ENCODE measurements around the gene KIF23. TPM values are rescaled to one million over a fixed set of nuclear protein-coding genes. Genes with fewer than 3 reads are reported as not detected.
A peak's percentile ranks its signal among the peaks of the same experiment; 100 is the strongest.

KIF23 gene
- total RNA-seq, 1 donor from 2014 or later = 0.70 TPM

DNA sequence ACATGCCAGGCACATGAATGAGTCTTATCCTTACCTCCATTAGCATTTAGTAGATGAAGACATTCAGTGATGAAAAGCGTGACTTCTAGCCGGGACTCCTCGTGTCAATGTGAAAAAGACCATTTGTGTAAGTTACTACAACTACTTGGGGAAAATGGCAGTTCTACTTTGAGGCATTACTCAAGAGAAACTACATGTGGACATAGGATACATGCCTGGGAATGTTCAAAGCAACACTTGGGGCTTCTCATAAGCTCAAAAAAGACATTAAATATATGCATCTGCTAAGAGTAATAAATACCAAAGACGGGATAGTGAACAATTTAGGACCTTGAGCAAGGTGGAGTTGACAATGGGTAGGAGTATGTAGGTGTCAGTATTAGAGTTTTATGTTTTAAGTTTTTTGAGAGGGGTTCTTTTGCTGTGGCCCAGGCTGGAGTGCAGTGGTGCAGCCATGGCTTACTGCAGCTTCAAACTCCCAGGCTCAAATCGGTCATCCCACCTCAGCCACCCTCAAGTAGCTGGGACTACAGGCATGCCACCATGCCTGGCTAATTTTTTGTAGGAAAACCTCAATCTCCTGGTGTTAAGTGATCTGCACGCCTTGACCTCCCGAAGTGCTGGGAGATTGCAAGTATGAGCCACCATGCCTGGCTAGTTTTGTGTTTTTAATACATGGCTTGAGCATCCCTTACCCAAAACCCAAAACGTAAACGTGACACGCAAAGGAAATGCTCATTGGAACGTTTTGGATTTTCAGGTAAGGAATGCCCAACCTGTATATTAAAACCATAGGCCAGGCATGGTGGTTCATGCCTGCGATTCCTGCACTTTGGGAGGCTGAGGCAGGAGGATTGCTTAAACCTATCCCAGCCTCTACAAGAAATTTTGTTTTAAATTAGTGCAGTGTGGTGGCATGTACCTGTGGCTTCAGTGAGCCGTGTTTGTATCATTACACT is 42.3 kb downstream of the KIF23 start:
- ATAC-seq (ENCODE audit: poor library complexity) (no peak), DNase-seq (no peak)
- intact Hi-C loops (cut with DNase I) = no loop called here

DNA sequence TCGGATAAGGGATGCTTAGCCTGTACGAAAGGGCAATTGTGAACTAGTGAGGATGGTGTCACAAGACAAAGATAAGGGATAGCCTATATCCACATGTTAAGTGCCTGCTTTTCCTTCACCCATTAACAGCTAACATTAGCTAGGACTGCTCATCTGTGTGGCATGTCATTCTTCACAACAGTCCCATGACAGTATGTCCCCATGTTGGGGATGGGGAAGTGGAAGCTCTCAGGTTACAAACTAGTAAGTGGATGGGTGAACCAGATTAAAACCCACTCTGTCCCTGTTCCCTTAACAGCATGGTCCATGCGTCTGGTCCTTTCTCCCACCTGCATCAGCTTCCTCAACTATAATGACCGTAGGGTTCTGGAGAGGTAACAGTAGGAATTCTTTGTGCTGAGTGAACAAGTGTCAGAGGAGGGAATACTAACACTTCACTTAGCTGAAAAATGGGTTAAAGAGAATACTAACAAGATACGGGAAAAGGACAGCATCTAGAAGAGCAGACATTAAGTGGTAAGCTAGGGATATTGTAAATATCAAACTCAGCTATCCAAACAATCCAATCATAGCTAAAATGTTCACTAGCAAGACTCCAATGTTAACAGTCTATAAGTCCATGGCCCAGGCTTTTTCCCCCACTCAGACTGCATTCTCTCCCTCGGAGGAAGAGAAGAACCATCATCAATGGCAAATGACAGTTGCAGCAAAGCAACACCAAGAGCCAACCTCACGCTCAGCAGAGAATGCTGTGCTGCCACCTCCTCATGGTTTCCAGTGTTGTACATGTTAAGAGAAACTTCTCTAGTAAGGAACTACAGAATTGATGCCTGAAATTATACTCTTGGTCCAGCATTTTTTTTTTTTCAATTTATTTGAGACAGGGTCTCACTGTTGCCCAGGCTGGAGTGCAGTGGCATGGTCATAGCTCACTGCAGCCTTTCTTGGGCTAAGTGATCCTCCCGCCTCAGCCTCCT is 43.4 kb downstream of the KIF23 start:
- DNase-seq = peak; percentile 26
- ATAC-seq (ENCODE audit: poor library complexity) = no peak
- intact Hi-C loops (cut with DNase I) = no loop called here

DNA sequence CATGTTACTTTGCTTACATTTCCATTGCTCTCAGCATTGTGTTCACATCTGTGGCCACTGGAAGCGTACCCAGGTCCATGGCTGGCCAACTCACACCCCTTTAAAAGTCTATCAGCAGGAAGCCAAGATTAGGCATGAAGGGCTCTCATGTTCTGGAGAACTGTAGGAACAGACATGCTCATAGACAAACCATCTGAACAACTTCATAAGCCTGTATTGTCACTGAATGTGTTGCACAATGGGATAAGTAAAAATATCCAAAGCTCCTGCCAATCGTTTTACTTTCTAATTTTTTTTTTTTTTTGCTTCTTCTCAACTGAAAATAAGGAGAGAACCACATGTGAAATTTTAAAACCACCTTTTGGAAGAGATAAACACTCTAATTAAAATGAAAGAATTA is 44.9 kb downstream of the KIF23 start:
- ATAC-seq (ENCODE audit: poor library complexity) = no peak
- peak; percentile 13 for DNase-seq
- intact Hi-C loops (cut with DNase I) = no loop called here

DNA sequence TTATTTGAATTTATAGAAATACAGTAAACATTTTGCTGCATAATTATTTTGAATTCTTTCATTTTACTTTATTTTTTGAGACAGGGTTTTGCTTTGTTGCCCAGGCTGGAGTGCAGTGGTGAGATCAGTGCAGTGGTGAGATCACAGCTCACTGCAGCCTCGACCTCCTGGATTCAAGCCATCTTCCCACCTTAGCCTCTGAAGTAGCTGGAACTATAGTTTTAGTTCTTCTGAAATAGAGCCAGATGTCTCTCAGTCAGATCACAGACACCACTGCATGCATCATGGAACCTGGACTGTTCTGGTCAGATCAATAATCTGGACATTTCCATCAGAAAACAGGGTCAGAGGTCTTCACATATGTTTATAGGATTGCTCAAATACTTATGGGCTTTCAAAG is 46.3 kb downstream of the KIF23 start:
- ATAC-seq (ENCODE audit: poor library complexity) (no peak), DNase-seq (no peak)
- intact Hi-C loops (cut with DNase I) = no loop called here

DNA sequence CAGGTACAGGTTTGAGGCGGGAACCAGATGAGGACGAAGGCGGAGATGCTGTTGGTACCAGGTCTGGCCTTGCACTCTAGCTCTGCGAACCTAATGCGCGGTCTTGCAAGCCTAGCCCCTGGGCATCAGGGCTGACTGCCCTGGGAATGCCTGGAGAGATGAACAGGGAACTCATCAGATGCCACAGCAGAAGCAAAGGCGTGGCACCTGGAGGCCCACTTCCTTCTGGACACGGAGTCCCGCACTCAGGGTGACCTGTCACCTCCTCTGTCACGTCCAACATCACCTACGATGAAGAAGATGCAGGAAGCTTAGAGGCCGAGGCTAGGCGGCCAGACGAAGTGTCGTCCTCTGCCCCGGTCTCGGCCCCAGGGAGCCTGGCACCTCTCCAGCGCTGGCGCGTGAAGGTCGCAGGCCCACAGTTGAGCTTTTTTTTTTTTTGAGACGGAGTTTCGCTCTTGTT is 47.9 kb downstream of the KIF23 start:
- peak; percentile 72 for DNase-seq
- peak; percentile 14 for ATAC-seq (ENCODE audit: poor library complexity)
- intact Hi-C loops (cut with DNase I) = no loop called here

DNA sequence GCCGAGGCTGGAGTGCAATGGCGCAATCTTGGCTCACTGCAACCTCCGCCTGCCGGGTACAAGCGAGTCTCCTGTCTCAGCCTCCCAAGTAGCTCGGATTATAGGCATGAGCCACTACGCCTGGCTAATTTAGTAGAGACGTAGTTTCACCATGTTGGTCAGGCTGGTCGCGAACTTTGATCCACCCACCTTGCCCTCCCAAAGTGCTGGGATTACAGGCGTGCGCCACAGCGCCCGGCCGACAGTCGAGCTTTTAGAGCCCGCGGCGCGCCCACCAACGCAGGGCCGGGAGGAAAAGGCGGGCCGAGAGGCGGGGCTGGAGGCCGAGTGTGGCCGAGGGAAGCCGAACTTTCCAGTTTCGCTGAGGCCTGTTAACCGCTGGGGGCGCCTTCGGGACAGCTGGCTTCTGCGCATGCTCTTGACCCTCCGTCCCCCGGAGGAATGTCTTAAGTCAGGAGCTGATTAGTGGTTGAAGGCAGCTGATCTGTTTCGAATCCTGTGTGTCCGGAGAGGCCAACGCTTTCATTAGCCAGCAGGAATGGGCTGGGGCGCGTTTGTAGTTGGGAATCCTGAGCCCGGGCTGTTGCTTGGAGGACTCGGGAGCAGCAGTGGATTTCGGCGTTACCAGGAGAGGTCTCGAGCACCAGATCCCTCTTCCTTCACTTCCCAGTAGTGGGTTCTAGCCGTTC is 48.5 kb downstream of the KIF23 start:
- ATAC-seq (ENCODE audit: poor library complexity) = peak; percentile 96

DNA sequence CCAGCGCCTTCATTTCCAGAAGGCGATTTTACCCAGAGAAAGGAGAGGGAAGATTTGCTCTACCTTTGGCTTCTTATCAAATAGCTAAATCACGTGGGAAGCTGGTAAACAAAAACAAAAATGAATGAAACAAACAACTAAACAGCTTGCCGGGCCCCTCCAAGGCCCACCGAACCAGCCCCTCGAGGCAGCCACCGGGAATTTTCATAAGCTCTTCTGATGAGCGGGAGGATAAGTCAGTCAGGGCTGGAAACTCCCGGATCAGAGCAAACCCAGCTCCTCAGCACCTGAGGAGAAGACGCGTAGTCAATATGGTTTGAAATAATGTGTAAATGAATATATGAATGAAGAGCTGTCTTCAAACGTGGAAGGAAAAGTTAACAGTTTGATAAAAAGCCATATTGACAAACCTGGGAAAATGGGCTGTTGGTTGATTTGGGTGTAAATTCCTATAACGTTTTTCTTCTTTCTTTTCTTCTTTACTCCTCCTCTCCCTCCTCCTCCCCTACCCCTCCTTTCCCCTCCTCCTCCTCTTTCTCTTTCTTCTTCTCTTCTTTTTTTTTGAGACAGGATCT is 49.1 kb downstream of the KIF23 start:
- intact Hi-C loops (cut with DNase I) = no loop called here
- ATAC-seq (ENCODE audit: poor library complexity) = no peak

More for the DNA sequence above, 48.5 kb downstream of the KIF23 start:
- intact Hi-C loops (cut with DNase I) = no loop called here
- peak; percentile 97 for DNase-seq

DNA sequence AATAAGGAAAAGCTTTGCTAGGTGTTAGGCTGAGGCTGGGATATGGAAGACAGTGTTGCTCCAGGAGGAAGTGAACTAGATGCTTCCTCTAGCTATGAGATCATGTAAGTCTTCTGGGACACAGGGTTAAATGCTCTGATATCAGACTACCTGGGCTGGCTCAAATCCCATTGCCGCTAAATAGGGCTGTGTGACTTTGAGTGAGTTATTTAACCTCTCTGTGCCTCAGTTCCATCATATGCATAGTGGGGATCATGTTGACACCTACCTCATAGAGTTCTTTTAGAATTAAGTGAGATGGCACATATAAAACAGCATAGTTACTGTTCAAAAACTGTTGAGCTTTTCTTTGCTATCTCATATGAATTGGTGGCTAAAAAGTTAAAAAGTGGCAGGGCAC is 51.1 kb downstream of the KIF23 start:
- DNase-seq = no peak
- intact Hi-C loops (cut with DNase I) = no loop called here
- ATAC-seq (ENCODE audit: poor library complexity) = no peak

More for the DNA sequence above, 49.1 kb downstream of the KIF23 start:
- no peak for DNase-seq

DNA sequence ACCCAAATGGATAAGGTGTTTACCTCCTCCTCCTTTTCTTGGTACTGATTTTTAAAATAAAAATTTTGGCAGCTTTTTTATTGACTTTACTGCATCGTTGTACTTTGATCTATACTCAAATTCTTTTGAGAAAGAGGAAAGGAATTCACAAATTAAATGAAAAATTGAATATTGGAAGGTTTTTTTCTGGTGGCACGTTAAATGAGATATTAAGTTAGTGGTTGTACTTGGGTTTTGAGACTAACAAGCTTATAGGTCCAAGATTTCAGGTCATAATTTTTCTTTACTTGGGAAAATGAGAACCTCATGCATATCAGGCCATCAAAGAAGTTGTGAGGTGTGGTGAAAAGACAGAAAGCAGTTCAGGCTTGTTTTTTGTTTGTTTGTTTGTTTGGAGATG is 52.6 kb downstream of the KIF23 start:
- no peak for DNase-seq
- intact Hi-C loops (cut with DNase I) = no loop called here
- ATAC-seq (ENCODE audit: poor library complexity) = no peak

DNA sequence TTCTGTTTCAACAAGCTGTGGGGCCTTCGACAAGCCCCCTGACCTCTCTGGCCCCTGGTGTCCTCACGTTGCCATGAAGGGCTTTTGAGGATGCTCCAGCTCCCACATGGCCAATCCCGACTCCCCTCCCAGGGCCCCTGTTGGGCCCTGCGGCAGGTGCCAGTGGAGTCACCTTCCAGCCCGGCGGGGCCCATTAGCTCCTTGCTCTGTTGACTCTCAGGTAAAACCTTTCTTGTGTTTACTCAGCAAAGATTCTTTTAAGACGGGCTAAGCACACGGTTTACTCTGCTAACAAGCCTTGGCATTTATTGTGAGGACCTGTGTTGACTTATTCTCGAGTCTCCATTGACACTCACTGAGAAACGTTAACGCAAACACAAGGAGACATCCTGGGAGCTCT is 53.5 kb downstream of the KIF23 start:
- ATAC-seq (ENCODE audit: poor library complexity) (no peak), DNase-seq (no peak)
- intact Hi-C loops (cut with DNase I) = no loop called here

DNA sequence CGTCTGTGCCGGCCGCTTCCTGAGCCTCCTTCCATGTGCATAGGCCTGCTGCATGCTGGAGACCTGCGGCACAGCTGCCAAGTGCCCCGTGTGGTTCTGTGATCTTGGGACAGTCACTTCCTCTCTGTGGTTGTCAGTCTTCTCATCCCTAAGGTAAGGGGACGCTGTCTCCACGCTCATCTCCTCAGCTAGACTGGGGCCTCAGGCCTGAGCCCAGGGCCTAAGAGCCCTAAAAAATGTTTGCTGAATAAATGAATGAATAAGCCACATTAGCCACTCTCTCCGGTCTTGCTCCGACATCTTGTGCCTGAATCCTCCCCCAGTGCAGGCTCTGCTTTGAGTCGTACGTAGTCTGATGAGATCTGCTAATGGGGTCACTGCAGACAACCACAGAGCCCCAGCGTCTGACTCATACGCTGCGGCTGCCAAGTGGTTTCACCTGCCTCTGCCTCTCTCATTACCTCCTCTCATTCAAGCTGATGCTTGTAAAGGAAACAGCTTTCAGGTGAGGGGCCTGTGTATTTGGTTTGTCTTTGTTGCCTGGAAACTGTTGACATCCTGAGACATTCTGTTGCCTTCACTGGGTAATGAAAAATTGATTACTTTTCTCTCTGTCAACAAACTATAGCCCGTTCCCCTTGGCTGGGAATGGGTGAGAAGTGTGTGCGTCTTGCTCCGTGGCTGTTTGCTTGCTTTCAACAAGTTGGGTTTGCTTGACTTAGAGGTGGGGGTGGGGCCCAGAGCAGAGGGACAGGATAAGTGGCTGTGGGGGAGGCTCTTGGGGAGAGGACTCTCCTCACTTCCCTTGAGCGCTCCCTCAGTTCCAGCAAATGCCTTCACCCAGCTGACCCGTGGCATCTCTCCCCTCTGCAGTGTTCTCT is 54.3 kb downstream of the KIF23 start:
- intact Hi-C loops (cut with DNase I) = no loop called here
- DNase-seq = no peak
- no peak for ATAC-seq (ENCODE audit: poor library complexity)

DNA sequence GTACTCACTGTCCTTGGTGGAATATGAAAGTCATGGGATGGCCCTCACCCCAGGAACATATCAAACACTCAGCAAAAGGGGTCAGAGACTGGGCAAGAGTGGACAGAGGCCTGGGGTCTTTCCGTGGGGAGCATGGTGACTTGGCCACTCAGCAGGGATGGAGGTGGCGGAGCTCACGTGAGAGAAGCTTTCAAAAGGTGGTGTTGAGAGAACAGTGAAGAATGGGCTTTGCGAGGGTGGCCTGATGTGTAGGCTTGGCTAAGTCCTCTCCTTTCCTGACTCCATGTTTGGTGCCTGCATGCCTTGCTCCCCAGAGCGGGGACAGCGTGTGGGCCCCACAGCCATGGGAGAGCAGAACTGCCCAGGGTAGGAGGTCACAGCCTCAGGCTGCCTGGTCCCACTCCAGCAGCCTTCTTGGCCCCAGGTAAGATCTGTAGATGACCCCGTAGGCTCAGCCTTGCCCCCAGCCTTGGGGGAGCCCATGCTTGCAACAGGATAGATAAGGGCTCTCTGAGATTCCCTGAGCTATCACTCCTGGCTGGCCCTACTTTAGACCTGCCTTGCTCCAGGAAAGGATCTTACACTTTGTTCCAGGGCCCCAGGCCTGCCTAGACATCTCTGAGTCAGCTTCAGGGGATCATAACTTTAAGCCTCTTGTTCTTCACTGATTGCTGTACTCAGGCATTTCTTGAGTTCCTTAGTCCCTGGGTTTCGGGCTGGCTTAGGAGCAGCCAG is 55.5 kb downstream of the KIF23 start:
- ATAC-seq (ENCODE audit: poor library complexity) = no peak
- DNase-seq = no peak
- intact Hi-C loops (cut with DNase I) = no loop called here

DNA sequence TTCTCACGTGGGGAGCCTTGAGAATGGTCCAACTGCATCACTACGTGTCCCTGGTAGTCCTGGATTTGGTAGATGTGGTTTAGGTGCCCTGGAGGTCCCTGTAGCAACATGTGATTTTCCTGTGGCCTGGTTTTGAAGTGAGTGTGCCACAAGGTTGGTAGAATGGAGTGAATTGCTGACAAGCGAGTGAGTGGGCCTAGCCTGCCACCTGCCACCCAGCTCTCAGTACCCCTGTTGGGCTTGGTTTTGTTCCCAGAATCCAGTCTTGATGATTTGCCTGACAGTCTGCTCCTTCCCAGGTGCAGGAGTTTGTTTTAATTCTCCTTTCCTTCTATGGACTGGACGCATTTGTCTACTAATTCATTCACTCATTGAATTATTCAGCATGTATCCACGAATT is 57.9 kb downstream of the KIF23 start:
- no peak for ATAC-seq (ENCODE audit: poor library complexity)
- DNase-seq = no peak

DNA sequence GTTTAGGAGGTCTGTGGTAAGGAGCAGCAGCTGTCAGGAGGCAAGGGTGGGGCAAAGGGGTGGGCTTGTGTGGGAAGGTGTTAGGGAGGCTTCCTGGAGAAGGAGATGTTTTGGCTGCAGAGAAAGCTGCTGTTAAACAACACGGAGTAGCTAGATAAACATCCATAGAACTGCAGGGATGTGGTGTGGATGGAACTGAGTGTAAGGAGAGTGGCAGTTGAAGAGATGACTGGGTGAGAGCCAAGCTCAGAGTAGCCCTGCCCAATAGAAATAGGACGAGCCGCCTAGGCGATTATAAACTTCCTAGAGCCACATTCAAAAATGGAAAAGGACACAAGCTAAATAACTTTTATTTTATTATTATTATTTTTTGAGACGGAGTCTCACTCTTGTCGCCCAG is 58.4 kb downstream of the KIF23 start:
- DNase-seq (no peak), ATAC-seq (ENCODE audit: poor library complexity) (peak; percentile 54)
- intact Hi-C loops (cut with DNase I) = no loop called here

More for the DNA sequence above, 57.9 kb downstream of the KIF23 start:
- intact Hi-C loops (cut with DNase I) = no loop called here

DNA sequence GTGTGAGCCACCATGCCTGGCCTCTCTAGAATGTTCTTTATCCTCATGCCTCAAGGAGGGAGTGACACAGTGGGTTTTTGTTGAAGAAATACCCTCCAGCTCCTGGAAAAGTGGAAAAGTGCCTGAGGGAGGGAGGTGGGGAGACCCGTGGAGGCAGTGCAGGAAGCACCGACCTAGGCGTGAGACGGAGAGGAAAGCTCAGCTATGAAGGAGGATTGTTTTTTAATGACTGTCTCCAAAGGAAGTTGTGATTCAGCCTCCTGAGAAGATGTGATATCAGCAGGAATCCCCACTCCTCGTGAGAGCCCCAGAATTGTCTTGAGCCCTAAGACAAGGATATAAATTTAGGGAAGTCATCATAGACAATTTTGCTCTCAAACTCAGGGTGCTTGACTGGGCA is 60.1 kb downstream of the KIF23 start:
- intact Hi-C loops (cut with DNase I) = no loop called here
- no peak for ATAC-seq (ENCODE audit: poor library complexity)
- DNase-seq = no peak

DNA sequence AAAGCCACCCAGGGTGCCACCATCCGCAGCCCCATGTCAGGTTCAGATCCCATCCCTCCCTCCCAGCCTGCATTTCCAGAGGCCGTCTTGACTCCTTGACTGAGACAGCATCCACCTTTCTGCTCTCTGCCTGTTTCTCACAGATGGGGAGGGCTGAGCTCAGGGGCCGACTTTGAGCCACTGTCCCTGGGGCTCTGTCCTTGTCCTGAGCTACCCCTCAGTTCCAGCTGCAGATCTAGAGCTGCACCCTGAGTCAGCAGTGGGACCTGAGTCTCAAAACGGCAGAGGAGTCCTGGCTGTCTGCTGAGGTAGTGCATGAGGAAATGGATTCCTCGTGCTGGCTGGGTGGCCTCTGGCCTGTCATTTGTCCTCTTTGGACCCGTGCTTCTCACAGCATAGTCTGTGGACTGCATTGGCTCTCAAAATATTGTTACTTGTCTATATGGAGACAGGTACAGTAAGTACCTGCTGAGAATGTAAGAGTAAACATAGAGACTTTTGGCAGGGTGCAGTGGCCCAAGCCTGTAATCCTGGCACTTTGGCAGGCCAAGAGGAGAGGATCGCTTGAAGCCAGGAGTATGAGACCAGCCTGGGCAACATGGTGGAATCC is 60.8 kb downstream of the KIF23 start:
- no peak for ATAC-seq (ENCODE audit: poor library complexity)
- intact Hi-C loops (cut with DNase I) = no loop called here

More for the DNA sequence above, 60.8 kb downstream of the KIF23 start:
- no peak for DNase-seq

Data from Right ventricle myocardium superior (tissue), 1 donor.